HG02852 (cell line): Measurements from ENCODE around the gene PIWIL1.

Source experiments
- ATAC-seq: cut with Tn5 transposase; IDR thresholded peaks from one replicate; pipeline ENCODE4 v1.9.1; 2021; ENCODE audit warnings: mild to moderate bottlenecking, moderate library complexity; ENCODE audit not compliant: unreplicated experiment

Gene PIWIL1

DNA sequence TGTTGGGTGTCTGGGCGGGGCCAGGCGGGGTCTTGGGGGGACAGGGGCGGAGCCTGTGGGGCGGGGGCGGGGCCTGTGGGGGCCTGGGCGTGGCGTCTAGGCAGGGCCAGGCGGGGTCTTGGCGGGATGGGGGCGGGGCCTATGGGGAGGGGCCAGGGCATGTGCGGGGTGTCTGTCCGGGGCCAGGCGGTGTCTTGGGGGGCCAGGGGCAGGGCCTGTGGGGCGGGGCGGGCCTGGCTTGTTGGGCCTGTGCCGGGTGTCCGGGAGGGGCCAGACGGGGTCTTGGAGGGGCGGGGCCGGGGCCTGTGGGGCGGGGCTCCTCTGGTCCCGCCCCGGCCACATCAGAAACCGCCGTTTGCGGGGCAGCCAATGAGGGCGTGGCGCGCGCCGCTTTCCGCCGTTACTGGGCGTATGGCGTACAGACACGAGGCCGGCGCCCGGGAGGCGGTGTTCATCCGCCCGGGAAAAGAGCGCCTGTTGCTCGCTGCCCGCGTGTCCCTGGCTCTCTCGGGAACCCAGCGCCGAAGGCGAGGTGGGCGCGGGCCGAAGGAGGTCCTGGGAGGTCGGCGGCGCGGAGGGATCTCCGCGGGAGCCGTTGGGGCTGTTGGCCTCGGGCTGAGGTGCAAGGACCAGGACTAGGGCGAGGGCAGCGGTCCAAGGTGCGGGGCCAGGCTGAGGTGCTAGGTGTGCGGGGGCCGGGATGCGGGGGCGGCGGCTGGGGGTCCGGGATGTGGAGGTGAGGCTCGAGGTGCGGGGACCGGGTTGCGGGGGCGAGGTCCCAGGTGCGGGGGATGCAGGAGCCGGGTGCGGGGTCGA lies at the start of gene PIWIL1:
PIWIL1 (plus strand) TSS at position 400 of the 816 bp plus-strand sequence. CDS start 4,705 bp downstream, outside the sequence.
- ATAC-seq: no peak

GRCh38 chr12:130288206-130288605 lies 49.5 kb upstream of the PIWIL1 start:
- ATAC-seq: no peak

GRCh38 chr12:130288691-130289090 lies 49.0 kb upstream of the PIWIL1 start:
- ATAC-seq: no peak

DNA sequence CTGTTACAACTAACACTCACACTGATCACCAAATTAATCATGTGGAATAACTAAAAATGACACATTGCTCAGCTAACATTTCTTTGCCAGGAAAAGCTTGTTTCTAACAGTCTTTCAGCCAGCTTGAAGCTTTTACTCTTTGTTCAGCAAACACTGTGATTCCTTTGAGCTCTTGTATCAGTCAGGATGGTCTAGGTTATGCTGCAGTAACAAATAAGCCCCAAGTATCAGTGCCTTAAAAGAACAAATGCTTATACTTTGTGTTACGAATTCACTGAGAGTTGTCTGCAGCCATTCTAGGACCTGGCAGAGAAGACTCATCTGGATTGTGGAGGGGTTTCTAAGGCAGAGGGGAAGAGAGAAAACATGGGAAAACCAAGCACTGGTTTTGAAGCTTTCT lies 47.6 kb upstream of the PIWIL1 start:
- no peak for ATAC-seq

- ATAC-seq: no peak
These were observed 39.2 kb upstream of the PIWIL1 start for GRCh38 chr12:130298322-130299021.

- no peak for ATAC-seq
These were observed 38.1 kb upstream of the PIWIL1 start for GRCh38 chr12:130299574-130299973.

DNA sequence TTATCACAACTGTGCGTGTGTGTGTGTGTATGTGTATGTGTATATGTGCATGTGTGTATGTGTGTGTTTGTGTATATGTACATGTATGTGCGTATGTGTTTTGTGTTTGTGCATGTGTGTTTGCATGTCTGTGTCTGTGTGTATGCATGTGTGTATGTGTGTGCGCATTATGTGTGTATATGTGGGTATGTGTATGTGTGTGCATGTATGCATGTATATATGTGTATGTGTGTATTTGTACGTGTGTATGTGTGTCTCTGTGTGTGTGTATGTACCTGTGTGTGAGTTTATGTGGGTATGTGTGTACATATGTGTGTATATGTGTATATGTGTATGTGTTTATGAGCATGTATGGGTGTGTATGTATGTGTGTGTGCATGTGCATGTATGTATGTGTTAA lies 37.6 kb upstream of the PIWIL1 start:
- no peak for ATAC-seq

DNA sequence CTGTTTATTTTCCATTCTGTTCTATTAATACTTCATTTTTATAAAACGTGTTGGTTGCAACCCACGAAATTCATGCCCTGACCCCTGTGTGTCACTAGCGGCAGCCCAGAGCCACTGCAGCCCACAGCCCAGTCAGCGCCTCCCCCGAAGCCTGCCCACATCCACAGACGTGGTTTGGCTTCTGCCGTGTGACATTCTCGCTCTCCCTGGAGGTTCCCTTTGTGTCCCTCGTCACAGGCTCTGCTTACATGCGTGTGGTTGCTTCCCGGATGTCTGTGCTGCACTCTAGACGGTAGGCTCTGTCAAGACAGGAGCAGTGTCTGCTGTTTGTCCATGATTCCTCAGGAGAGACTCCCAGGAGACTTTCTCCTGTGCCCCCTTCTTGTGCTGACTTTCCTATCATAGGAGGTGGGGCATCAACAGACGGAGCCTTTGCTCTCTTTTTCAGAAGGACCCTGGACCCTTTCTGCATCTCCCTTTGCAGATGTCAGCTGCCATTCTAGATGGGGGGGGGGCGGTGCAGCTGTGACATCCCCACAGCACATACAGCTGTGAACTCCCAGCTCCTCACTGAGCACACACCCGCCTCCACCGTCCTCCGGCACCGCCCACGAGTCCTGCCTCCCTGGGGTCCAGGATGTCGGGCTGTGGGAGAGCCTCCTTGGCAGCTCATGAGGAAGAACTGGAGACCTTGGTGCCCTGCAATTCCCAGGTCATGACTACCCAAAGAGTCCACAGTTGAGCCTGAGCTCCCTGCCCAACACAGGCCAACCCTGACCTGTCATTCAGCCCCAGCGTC lies 36.8 kb upstream of the PIWIL1 start:
- no peak for ATAC-seq

- no peak for ATAC-seq
These were observed 36.1 kb upstream of the PIWIL1 start for GRCh38 chr12:130301559-130301958.

GRCh38 chr12:130303781-130304180 lies 33.9 kb upstream of the PIWIL1 start:
- ATAC-seq: no peak

DNA sequence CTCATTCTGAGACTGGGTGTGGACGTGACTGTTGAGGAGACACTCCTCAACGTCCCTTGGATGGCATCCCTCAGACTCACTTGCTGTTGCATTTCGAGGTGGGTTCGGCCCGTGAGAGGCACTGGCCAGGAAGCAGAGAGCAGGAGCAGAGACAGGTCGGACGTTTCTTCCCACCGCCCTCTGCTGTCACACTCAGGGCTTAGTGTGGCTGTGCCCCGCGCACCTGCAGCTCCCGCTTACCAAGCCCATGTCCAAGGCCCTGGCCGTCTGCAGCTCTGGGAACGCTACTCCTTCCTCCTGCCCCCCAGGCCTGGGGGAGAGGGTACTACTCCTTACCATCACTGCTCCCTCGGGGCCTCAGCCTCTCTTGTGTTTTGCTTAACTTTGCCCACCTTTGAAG lies 29.8 kb upstream of the PIWIL1 start:
- no peak for ATAC-seq

DNA sequence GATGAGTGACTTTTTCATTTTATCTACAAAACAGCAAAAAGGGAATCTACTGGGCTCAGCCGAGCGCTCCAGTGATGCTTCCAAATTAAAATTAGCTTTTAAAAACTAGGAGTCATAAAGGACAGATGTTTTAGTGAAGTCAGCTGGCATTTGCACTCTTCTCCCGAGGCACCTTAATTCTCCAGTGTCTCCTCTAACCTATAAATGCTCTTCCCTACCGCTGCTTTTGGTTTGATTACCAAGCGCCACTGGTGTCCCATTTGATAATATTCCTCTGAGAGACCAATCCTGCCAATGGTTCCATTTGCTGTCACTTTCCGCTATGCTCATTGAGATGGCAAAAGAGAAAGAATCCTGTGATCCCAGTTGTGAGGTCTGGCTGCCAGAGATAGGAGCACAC lies 29.3 kb upstream of the PIWIL1 start:
- no peak for ATAC-seq

DNA sequence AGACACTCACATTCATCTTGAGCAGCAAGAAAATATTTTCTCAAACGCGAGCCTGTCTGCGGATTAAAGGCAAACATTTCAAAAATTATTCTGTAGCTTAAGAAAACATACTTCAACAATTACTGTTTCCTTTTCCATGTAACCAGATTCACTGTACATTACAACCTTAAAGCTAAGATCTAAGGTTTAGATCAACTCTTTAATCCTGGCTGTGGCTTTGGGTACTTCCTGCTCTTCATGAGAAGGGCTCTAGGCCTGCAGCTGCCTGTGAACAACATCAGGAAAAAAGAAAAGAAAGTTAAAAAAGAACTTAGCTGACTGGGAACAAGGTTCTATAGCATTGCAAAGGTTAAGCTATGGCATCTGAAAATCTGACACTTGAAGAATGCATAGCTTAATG lies 21.4 kb upstream of the PIWIL1 start:
- no peak for ATAC-seq

DNA sequence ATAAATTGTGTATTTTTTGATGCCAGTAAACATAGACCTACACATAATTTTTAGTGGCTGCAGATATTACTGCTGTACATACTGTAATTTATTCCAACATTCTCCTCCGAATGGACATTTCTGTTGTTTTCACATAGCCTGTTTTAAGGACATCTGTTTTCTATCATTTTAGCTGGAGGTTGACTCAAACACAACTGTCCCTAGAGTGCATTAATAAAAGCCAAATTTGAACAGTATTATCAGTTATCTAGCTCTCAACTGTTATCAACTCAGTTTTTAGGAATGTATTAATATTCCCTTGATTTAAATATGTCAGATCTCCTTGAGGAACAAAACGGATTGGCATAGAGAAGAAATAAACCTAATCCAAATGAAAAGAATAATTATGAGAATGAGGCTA lies 17.2 kb upstream of the PIWIL1 start:
- ATAC-seq: no peak

DNA sequence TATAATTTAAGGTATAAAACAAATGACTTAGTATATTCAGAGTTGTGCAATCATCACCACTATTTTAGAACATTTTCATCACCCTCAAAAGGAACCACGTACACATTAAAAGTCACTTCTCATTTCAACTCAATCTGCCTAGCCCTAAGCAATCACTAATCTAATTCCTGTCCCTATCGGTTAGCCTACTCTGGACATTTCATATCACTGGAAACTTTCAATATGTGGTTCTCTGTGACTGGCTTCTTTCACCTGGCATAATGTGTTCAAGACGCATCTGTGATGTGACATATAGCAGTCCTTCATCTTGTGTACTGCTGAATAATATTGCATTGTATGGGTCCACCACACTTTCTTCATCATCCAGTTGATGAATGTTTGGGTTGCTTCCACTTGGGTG lies 15.4 kb upstream of the PIWIL1 start:
- ATAC-seq: no peak

GRCh38 chr12:130330685-130331084 lies 7.0 kb upstream of the PIWIL1 start:
- ATAC-seq: no peak

GRCh38 chr12:130331146-130331545 lies 6.5 kb upstream of the PIWIL1 start:
- ATAC-seq: no peak

DNA sequence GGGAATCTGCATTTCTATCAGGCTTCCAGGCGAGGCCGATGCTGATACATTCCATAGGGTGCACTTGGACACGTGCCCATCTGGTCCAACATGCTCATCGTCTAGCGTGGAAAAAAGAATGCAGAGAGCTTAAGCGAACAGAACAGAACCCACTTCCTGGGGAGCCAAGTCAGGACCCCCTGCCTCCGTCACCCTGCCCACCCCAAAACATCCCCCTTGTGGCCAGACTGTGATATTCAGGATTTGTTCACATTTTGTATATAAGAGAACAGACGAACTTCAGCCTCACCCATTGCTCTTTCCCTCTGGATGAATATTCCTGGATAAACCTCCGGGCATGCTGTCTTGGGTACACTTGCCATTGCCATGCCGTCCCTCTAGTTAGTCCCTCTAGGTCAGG lies 4.3 kb upstream of the PIWIL1 start:
- no peak for ATAC-seq

GRCh38 chr12:130334399-130334798 lies 3.3 kb upstream of the PIWIL1 start:
- no peak for ATAC-seq

- no peak for ATAC-seq
These were observed 2.8 kb upstream of the PIWIL1 start for GRCh38 chr12:130334937-130335336.

- ATAC-seq: no peak
These were observed 1.9 kb upstream of the PIWIL1 start for GRCh38 chr12:130335517-130336392.
